ENCODE data around the gene FBXO45. TPM values are rescaled to one million over a fixed set of nuclear protein-coding genes. Genes with fewer than 3 reads are reported as not detected.

Gene FBXO45
- total and polyA plus RNA-seq, 2 of the 4 experiments (the other 2 are of a cell fraction): 3.8 to 5.0 TPM

DNA sequence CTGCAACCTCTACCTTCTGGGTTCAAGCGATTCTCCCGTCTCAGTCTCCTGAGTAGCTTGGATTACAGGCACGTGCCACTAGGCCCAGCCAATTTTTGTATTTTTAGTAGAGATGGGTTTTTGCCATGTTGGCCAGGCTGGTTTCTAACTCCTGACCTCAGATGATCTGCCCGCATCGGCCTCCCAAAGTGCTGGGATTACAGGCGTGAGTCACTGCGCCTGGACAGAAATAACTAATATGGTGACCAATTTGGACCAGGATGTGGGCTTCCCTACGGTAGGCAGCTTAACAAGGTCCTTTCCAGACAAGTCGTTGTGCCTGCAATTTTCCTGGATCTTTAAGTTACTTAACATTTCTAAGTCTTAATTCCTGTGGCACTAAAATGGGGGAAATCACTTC is 14.9 kb upstream of the FBXO45 start:
- H4K20me1 ChIP-seq (ENCODE audit: insufficient read depth, low read length): no peaks in the 10 kb centered on the region
- no peak overlapping the region for H2AK5ac ChIP-seq (ENCODE audit: low read depth, low read length)
- ATAC-seq (ENCODE audit: low read depth): no peak
- no peak overlapping the region for H3K14ac ChIP-seq (replicated peaks; ENCODE audit: low read depth, low read length)
- H2BK20ac ChIP-seq (ENCODE audit: low read depth, low read length): no peak overlapping the region
- no peak overlapping the region for H2BK5ac ChIP-seq (ENCODE audit: low read depth, low read length, poor library complexity, severe bottlenecking)
- H4K8ac ChIP-seq (ENCODE audit: low read depth in 2 of 2, low read length in 2 of 2): no peak overlapping the region
- 100% methylated on average over 5 of the region's 9 CpGs; no CpG with 5 or more reads in 1 of the 2 experiments for WGBS, 2 experiments (ENCODE audit: extremely low coverage in 2 of 2, insufficient read length in 1 of 2)
- no peaks in the 10 kb centered on the region for H3K27me3 ChIP-seq (ENCODE audit: control insufficient read depth, insufficient read depth, low read length)
- H4K5ac ChIP-seq (ENCODE audit: low read depth, low read length): no peak overlapping the region
- no peak for TF ChIP-seq FOS (IDR thresholded peaks at IDR 0.05; ENCODE audit: low read depth, low read length)
- TF ChIP-seq MXI1 (IDR thresholded peaks at IDR 0.05; ENCODE audit: borderline replicate concordance, low read depth, low read length): no peak
- TF ChIP-seq MAZ (IDR thresholded peaks at IDR 0.05; ENCODE audit: borderline replicate concordance, low read depth, low read length): no peak
- TF ChIP-seq, protein P1, sequence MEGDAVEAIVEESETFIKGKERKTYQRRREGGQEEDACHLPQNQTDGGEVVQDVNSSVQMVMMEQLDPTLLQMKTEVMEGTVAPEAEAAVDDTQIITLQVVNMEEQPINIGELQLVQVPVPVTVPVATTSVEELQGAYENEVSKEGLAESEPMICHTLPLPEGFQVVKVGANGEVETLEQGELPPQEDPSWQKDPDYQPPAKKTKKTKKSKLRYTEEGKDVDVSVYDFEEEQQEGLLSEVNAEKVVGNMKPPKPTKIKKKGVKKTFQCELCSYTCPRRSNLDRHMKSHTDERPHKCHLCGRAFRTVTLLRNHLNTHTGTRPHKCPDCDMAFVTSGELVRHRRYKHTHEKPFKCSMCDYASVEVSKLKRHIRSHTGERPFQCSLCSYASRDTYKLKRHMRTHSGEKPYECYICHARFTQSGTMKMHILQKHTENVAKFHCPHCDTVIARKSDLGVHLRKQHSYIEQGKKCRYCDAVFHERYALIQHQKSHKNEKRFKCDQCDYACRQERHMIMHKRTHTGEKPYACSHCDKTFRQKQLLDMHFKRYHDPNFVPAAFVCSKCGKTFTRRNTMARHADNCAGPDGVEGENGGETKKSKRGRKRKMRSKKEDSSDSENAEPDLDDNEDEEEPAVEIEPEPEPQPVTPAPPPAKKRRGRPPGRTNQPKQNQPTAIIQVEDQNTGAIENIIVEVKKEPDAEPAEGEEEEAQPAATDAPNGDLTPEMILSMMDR (conservative IDR thresholded peaks at IDR 0.05; ENCODE audit: low read depth, low read length): no peak
- TF ChIP-seq, protein P2, sequence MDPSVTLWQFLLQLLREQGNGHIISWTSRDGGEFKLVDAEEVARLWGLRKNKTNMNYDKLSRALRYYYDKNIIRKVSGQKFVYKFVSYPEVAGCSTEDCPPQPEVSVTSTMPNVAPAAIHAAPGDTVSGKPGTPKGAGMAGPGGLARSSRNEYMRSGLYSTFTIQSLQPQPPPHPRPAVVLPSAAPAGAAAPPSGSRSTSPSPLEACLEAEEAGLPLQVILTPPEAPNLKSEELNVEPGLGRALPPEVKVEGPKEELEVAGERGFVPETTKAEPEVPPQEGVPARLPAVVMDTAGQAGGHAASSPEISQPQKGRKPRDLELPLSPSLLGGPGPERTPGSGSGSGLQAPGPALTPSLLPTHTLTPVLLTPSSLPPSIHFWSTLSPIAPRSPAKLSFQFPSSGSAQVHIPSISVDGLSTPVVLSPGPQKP (IDR thresholded peaks at IDR 0.05; ENCODE audit: borderline replicate concordance, low read depth, low read length): no peak
- no peak for TF ChIP-seq RAD21 (IDR thresholded peaks at IDR 0.05; ENCODE audit: low read length)
- TF ChIP-seq SMC3 (IDR thresholded peaks at IDR 0.05; ENCODE audit: low read depth, low read length): no peak
- TF ChIP-seq MAFK (IDR thresholded peaks at IDR 0.05; ENCODE audit: low read depth, low read length): no peak
- TF ChIP-seq POLR2A (IDR thresholded peaks at IDR 0.05; ENCODE audit: low read depth, low read length): no peak
- TF ChIP-seq CHD1 (IDR thresholded peaks at IDR 0.05; ENCODE audit: low read depth, low read length): no peak
- TF ChIP-seq, protein P3, sequence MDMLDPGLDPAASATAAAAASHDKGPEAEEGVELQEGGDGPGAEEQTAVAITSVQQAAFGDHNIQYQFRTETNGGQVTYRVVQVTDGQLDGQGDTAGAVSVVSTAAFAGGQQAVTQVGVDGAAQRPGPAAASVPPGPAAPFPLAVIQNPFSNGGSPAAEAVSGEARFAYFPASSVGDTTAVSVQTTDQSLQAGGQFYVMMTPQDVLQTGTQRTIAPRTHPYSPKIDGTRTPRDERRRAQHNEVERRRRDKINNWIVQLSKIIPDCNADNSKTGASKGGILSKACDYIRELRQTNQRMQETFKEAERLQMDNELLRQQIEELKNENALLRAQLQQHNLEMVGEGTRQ (IDR thresholded peaks at IDR 0.05; ENCODE audit: low read depth, low read length): no peak
- TF ChIP-seq RFX5 (IDR thresholded peaks at IDR 0.05; ENCODE audit: low read depth, low read length): no peak
- TF ChIP-seq RCOR1 (IDR thresholded peaks at IDR 0.05; ENCODE audit: insufficient replicate concordance, low read length): no peak
- TF ChIP-seq NFE2L2 (IDR thresholded peaks at IDR 0.05; ENCODE audit: low read depth, low read length): no peak
- H3K27ac ChIP-seq (ENCODE audit: insufficient read depth, low read length): no peak overlapping the region
- H3K23ac ChIP-seq (ENCODE audit: low read depth, low read length): no peak overlapping the region
- H3K18ac ChIP-seq (ENCODE audit: low read depth, low read length): no peak overlapping the region
- no peak overlapping the region for H4K91ac ChIP-seq (ENCODE audit: insufficient read depth, low read depth, low read length)
- H3K4me1 ChIP-seq (ENCODE audit: control insufficient read depth, insufficient read depth, low read length): no peaks in the 10 kb centered on the region
- H3K9ac ChIP-seq (ENCODE audit: low read depth, low read length): no peak overlapping the region
- no peak overlapping the region for H3K4ac ChIP-seq (ENCODE audit: low read depth, low read length)
- no peak overlapping the region for H3K56ac ChIP-seq (ENCODE audit: extremely low read depth, insufficient read depth, low read length)
- no peak overlapping the region for H3K4me2 ChIP-seq (ENCODE audit: low read depth, low read length)
- H3K9me1 ChIP-seq (ENCODE audit: insufficient read depth, low read length): no peaks in the 10 kb centered on the region; the same call in 1 of the 2 replicates
- in situ Hi-C loops (cut with MboI; ENCODE audit: low sequenced_read_pairs) (no loop called here), dilution Hi-C loops (cut with HindIII; ENCODE audit: low sequenced_read_pairs, unreplicated experiment) (no loop called here), intact Hi-C loops (cut with micrococcal nuclease) (no loop called here)
- H3K4me3 ChIP-seq (ENCODE audit: insufficient read depth, low read depth, low read length): no peak overlapping the region
- H2AFZ ChIP-seq (replicated peaks; ENCODE audit: low read length, poor library complexity): no peak overlapping the region
- peaks cover 6% of the 10 kb centered on the region; the same call in 1 of the 2 replicates for H3K9me3 ChIP-seq (ENCODE audit: control insufficient read depth, insufficient read depth, low read length)
- POLR2A ChIA-PET (ENCODE audit: unreplicated experiment): no interaction called here
- CTCF ChIA-PET: no interaction called here
- no peak overlapping the region for H2BK15ac ChIP-seq (ENCODE audit: low read depth, low read length)
- no TSS peak for BruUV-seq (replicated peaks)
- no peak overlapping the region for H2AK9ac ChIP-seq (replicated peaks; ENCODE audit: low read depth, low read length, poor library complexity)
- H2BK120ac ChIP-seq (ENCODE audit: low read depth, low read length): no peak overlapping the region
- no peak for DNase-seq
- H3K36me3 ChIP-seq (ENCODE audit: control insufficient read depth, insufficient read depth, low read length): 0 out of 2 replicates have a peak, but pooled peaks cover 4% of the 10 kb centered on the region
- H3K79me1 ChIP-seq (ENCODE audit: low read depth in 1 of 2, low read length in 2 of 2): peaks cover 0 to 10% of the 10 kb centered on the region in 2 experiments; a peak in 2 of 4 replicates
